AG08395 (cell line): ENCODE data around the gene NRIP3.

ENCODE experiments used
- DNase-seq: peaks from one replicate; pipeline ENCODE4 v3.0.0; 2012; ENCODE audit warnings: mixed read lengths, low spot score

NRIP3 gene

DNA sequence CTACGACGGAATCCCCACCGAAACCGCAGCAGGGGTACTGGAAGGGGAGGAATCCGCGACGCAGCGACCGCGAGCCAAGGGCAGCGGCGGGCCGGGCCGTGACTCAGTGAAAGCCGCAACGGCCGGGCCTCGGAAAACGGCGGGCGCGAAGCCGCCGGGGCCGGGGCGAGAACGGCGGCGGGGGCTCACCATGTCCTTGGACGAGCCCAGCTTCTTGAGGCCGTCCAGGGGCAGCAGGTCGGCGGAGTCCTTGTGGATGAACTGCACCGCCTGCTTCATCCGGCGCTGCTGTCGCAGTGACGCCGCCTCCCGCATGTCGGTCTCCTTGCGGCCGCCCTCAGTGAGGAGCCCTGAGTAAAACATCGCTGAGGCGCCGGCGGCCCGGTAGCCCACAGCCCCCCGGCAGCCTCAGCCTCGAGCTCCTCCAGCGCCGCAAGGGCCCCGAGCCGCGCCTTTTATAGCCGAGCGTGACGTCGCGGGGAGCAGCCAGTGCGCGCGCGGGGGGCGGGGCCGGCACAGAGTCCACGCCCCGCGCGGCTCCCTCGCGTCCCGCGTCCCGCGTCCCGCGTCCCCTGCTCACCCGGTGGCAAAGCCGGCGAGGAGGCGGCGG, at the start of gene NRIP3:
Gene NRIP3, minus strand, starts transcription at position 429 of the 610 bp plus-strand sequence. Its CDS starts 66 bp downstream, at position 363.
- DNase-seq, result peak; percentile 75

- no peak for DNase-seq
These were observed 48.5 kb upstream of the NRIP3 start for GRCh38 chr11:9052316-9052715.

DNA sequence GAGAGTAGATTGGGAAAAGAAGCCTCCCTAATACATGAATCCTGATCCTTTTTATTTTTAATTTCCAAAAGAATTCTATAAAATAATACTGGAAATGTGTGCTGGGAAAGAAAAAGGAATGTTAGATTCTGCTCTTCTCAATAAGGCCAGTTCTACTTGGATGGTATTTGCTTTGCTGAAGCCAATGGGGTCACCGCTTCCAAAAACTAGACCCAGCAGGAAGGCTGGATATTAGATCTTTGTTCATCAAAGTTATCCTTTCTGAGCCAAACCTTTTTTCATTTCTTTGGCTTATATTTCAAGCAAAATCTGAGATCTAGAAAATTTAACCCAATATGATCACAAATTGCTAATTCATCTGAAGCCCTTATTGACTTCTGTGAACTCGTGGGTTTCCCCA, 46.2 kb upstream of the NRIP3 start:
- no peak for DNase-seq

DNA sequence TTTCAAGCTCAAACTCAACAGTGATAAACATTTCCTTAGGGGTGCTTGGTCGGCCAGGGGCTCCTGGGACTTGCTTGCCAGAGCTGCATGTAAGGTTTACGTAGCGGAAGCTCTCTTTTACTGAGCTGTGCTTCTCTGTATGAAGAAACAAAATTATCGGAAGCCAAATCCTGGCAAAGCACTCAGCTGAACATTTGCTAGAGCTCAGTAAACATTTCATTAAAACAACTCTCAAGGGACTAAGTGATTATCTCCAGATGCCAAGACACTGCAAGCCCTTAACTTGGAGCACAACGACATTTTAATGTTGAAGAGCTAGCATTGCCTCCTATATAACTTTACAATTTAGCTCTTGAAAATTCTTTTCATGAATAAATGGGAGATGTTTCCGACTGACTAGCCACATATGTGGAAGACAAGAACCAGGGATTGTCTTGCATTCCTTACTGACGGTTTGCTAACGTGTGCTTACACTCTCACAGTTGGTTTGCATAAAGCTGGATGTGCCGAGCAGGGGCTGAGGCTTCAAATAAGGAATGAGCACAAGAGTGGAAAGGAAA, 44.2 kb upstream of the NRIP3 start:
- DNase-seq, result peak; percentile 46

DNA sequence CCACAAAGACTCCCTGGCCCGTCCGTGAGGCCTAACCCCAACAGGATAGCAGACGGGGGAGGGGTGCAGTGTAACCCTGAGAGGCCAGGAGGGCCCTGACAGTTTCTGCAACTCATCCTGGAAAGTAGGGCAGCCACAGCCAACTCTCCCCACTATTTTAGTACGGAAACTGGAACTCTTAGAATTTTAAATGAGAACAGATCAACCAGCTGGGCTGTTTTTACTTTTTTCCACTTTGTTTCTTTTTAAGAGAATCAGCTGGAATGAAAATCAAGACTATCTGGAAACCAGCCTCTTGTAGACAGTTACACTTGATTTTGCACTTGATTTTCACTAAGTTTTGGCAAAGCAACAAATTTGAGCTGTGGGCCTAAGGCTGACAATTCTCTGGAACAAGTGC, 42.7 kb upstream of the NRIP3 start:
- no peak for DNase-seq

- DNase-seq, result no peak
These were observed 38.7 kb upstream of the NRIP3 start for GRCh38 chr11:9042488-9042887.

GRCh38 chr11:9041747-9042146, 37.9 kb upstream of the NRIP3 start:
- DNase-seq, result no peak

GRCh38 chr11:9040410-9040809, 36.6 kb upstream of the NRIP3 start:
- no peak for DNase-seq

DNA sequence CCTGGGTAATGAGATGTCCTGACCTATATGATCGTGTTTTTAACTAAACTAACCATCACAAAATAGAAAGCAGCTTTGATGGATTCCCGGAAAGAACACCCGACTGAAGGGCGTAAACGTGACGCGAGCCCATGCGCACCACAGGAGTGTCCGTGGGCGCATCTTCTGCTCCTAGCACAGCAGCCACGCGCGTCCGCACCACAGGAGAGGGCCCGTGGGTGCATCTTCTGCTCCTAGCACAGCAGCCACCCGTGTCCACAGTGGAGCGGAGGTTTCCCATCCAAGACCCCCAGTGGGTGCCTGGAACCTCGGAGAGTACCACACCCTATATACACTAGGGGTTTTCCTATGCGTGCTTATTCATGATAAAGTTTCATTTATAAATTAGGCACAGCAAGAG, 36.1 kb upstream of the NRIP3 start:
- DNase-seq, result no peak

DNA sequence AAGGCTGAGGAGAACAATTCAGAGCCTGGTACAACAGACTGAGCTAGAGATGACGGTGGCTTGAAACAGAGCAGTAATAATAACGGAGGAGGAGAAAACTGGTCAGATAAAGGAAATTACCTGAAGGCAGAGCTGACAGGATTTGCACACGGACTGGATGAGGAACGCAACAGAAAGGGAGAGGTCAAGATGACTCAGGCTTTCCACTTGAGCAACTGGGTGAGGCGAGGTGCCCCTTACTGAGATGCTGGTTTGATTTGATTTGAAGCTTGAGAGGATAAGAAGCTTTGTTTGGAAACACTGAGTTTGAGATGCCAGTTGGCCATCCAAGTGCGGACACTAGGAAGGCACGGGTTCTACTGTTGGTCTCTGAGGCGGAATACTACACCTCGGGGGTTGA, 35.4 kb upstream of the NRIP3 start:
- DNase-seq, result no peak

DNA sequence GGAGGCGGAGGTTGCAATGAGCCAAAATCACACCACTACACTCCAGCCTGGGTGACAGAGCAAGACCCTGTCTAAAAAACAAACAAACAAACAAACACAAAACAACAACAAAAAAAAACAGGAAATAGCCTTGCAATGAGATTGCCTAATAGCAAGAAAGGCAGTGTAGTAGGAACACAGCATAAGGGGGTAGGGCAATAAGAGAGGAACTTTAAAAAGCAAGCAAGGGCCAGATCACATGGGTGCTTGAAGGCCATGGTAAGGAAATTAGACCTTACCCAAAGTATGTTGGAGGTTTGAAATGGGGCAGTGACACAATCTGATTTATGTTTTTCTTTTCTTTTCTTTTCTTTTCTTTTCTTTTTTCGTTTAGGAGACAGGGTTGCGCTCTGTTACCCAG, 34.7 kb upstream of the NRIP3 start:
- DNase-seq, result no peak

DNA sequence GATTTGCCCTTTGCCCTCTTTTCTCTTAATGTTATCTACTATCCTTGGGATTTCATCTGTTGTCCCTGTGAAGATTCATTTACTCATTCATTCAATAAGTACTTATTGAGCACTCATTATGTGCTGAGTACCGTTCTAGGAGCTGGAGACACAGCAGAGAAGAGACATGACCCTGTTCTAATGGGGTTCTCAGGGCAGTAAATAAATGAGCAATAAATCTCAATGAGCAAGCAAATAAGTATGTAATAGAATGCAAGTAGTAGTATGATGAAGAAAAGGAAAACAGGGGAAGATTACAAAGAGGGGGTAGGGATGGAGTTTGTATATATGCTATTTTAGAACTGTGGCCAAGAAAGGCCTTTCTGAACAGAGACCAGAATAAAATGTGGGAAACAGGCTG, 34.2 kb upstream of the NRIP3 start:
- DNase-seq, result no peak

DNA sequence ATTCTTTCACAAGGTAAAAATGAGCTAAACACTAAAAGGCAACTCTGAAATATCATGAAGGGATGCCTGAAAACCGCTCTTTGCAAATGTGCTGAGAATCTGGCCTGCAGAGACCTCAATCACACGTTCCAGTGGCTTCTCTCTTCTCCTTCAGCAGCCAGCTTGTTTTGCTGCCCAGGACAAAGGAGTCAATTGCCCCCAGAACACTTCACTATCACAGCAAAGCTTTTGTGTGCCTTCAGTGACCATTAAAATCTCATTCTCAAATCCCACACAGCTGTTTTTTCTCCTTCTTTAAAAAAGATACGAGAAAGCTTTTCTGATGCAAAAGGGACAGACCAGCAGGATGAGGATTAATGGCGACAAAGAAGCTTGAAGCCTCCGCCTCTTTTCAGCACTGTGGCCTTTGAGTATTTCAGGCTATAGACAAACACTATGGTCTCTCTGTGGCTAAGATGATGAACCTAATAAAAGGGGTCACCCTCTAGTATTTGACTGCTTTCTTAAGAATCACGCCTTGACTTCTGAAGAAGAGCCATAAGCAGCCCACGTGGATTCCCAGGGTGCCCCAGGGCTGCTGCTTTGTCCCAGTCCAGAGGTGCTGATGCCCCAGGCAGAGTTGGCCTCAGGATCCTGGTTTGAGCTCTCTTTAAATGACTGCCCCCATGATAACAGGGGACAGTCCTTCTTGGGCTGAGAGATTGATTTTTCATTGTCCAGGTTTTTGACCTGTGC, 33.4 kb upstream of the NRIP3 start:
- DNase-seq, result no peak

GRCh38 chr11:9030601-9031000, 26.8 kb upstream of the NRIP3 start:
- DNase-seq, result no peak

- no peak for DNase-seq
These were observed 25.6 kb upstream of the NRIP3 start for GRCh38 chr11:9029422-9029821.

DNA sequence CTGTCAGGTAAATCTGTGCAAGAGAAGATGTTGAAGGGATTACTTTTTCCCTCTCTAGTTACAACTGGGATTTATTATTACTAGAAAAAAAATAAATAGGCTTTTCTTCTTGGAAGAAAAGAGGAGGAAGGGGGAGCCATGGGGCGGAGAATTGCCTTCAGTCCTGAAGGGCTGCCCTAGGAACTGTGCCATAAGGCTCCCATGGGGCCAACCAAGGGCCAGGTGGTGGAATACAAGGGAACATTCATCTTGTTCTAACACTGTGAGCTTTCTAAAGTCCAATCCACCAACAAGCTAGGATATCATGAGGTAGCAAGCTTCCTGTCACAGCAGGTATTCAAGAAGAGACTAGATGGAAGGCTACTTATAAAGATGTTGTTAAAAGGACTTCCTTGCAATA, 24.8 kb upstream of the NRIP3 start:
- DNase-seq, result no peak

GRCh38 chr11:9025101-9025850, 21.5 kb upstream of the NRIP3 start:
- peak; percentile 20 for DNase-seq

DNA sequence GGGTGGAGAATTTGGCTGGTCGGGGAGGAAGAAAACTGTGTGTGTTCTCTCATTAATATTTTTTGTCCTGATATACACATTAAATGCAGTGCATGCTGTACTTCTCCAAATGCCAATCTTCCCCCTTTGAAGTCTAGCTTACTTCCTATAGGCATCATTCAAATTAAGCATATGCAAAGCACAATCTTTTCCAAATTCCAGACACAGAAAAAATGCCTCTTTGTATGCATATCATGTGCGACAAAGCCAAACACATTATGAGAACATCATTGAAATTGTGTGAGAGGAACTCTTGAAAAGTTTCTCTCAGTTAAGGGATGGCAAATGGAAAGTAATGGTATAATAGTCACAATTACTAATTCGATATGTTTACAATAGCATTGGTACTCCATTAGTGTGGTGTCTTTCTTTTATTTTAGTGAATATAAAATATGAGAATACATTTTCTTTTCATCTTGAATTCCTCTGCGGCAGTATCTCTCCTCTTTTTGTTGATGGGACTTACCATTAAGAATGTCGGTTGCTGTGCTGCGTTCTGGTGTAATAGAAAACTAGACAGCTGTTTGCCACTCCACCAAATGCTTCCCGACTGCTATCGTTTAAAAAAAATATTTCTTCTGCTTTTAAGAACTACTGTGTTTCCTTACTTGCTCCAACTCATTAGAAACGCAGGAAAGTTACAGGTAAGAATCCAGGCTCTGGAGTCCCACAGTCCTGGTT, 19.3 kb upstream of the NRIP3 start:
- DNase-seq, result no peak

DNA sequence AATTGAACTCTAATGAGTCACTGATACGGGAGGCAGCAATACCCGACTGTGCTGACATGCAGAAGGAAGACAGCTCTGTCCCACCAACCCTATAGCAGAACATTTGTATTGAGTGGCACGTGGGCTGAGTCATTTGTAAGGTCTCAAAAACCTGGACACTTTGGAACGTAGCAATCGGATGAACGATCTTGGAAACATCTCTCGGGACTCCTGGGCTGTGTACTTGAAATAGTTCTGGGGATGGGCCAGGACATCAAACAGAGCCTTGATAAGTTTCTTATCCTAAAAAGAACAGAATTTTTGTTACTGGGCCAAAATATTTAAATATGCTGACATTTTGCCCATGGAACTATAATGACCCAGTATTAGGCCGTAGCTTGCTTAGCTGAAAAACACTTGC, 17.1 kb upstream of the NRIP3 start:
- no peak for DNase-seq

DNA sequence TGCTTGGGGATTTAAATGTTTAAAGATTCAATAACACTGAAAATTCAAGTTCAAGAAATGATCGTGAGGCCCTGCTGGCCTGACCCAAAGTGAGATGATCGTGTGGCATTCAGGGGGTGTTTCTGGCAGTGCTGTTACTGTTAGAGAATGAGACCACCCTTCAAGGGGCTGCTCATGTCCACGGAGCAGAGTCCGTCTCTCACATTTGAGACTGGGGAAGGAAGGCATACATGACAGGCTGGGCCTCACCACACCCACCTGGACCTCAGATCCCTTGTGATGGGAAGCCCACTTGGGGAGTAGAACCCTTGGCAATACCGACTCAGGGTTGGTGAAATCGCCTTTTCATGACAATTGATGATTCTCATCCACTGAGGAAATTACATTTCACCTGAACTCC, 16.1 kb upstream of the NRIP3 start:
- DNase-seq, result no peak

- DNase-seq, result peak; percentile 91
These were observed 14.0 kb upstream of the NRIP3 start for GRCh38 chr11:9017773-9018172.

GRCh38 chr11:9016916-9017642, 13.3 kb upstream of the NRIP3 start:
- DNase-seq, result no peak
